Right lobe of liver (tissue), 4 donors: ENCODE data around the gene PSME3IP1.

ENCODE experiments used
- CTCF ChIP-seq, 4 donors: fragments of 200-600 bp in 3 of 4; fragments of 450-650 bp in 1 of 4; IDR thresholded peaks; one replicate each; pipeline versions ENCODE4 v1.5.1 to v1.8.0; 2016 to 2022; ENCODE audit warnings: antibody characterized with exemption in 4 of 4, mild to moderate bottlenecking in 2 of 4
- POLR2A ChIP-seq: fragments of 450-650 bp; IDR thresholded peaks from one replicate; pipeline ENCODE4 v1.6.1; 2017; ENCODE audit warnings: antibody characterized with exemption, mild to moderate bottlenecking
- donor health status: DM: no; HTN: no; CAD: no.
- donor health status: DM: no; HTN: no; CAD: no.
- donor health status: DM: no; HTN: yes; CAD: no.

DNA sequence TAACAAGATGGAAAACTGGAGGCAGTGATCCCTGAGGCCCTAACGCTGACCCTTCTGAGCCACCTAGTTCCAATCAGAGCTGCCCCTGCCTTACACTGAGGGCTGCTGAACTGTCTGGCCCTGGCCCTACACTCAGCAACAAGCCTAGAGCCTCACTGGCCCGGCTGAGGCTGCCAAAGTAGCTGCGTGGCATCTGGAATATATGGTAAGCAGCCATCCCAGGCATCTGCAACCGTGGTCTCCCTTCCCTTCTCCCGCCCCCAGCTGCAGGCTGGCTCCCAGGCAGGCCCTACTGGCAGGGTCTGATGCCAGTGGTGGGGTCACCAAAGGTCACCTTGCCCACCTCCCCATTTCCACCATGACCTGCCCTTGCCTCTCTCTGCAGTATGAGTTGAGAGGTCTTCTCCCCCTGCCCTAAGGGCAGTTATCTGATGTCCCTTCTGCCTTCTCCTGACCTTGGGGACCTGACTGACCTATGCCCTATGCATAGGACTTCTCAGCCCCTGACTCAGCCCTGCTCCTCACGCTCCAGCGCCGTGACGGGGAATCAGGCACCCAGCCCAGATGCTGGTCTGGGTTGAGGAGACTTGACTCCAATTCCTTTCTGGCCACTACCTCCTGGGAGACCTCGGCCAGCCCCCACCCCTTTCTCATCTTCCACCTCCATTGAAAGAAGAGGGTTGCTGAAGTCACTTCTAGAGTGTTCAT is 48.1 kb downstream of the PSME3IP1 start:
- TF ChIP-seq CTCF (IDR thresholded peaks at IDR 0.05) (no peak), POLR2A (no peak)
